ENCODE measurements around the gene PHACTR3. TPM values are rescaled to one million over a fixed set of nuclear protein-coding genes. Genes with fewer than 3 reads are reported as not detected.

The PHACTR3 gene
- total RNA-seq, 4 donors from 2014 or later = 1.4 to 7.2 (median 4.3) TPM

GRCh38 chr20:59724457-59725366, 120.4 kb downstream of the PHACTR3 start:
- TF ChIP-seq POLR2A (IDR thresholded peaks at IDR 0.05) = no peak
- no peak for TF ChIP-seq CTCF (IDR thresholded peaks at IDR 0.05)
- 55 to 58% methylated on average over 9 to 10 of the region's 10 CpGs for WGBS, 2 donors
- no peak for DNase-seq (ENCODE audit: low spot score in 2 of 2)
- H3K4me3 ChIP-seq (ENCODE audit: low read depth, poor library complexity, severe bottlenecking) = no peak overlapping the region
- intact Hi-C loops (cut with DNase I; ENCODE audit: low total_unique reads) = no loop called here

GRCh38 chr20:59725476-59726280, 121.3 kb downstream of the PHACTR3 start:
- TF ChIP-seq CTCF (IDR thresholded peaks at IDR 0.05) = no peak
- TF ChIP-seq POLR2A (IDR thresholded peaks at IDR 0.05) = no peak

GRCh38 chr20:59726281-59726595, 121.9 kb downstream of the PHACTR3 start:
- WGBS, 2 donors = 73 to 79% methylated on average over 3 of the region's 3 CpGs

More at GRCh38 chr20:59725476-59726280, 121.3 kb downstream of the PHACTR3 start:
- intact Hi-C loops (cut with DNase I; ENCODE audit: low total_unique reads) = no loop called here
- no peak overlapping the region for H3K4me3 ChIP-seq (ENCODE audit: low read depth, poor library complexity, severe bottlenecking)
- DNase-seq (ENCODE audit: low spot score in 2 of 2) = peak in 1 of 2 donors; percentile 63
- WGBS, 2 donors = 45 to 46% methylated on average over 8 of the region's 8 CpGs

GRCh38 chr20:59728722-59729430, 124.5 kb downstream of the PHACTR3 start:
- intact Hi-C loops (cut with DNase I; ENCODE audit: low total_unique reads) = no loop called here
- H3K4me3 ChIP-seq (ENCODE audit: low read depth, poor library complexity, severe bottlenecking) = no peak overlapping the region
- DNase-seq (ENCODE audit: low spot score in 2 of 2) = peak in 1 of 2 donors; percentile 62
- TF ChIP-seq POLR2A (IDR thresholded peaks at IDR 0.05) (no peak), CTCF (IDR thresholded peaks at IDR 0.05) (no peak)
- WGBS, 2 donors = 95% methylated on average over 13 of the region's 13 CpGs

More at GRCh38 chr20:59726281-59726595, 121.9 kb downstream of the PHACTR3 start:
- intact Hi-C loops (cut with DNase I; ENCODE audit: low total_unique reads) = no loop called here
- no peak for DNase-seq (ENCODE audit: low spot score in 2 of 2)
- H3K4me3 ChIP-seq (ENCODE audit: low read depth, poor library complexity, severe bottlenecking) = no peak overlapping the region
- TF ChIP-seq CTCF (IDR thresholded peaks at IDR 0.05) = no peak
- no peak for TF ChIP-seq POLR2A (IDR thresholded peaks at IDR 0.05)

- H3K4me3 ChIP-seq (ENCODE audit: low read depth, poor library complexity, severe bottlenecking) = no peak overlapping the region
- intact Hi-C loops (cut with DNase I; ENCODE audit: low total_unique reads) = no loop called here
- no peak for TF ChIP-seq POLR2A (IDR thresholded peaks at IDR 0.05)
- TF ChIP-seq CTCF (IDR thresholded peaks at IDR 0.05) = no peak
- DNase-seq (ENCODE audit: low spot score in 2 of 2) = peak in 1 of 2 donors; percentile 73
- 72 to 79% methylated on average over 3 to 5 of the region's 5 CpGs for WGBS, 2 donors
Observed at GRCh38 chr20:59729506-59729905, 125.2 kb downstream of the PHACTR3 start.

Measured in lower leg skin (tissue), 4 donors.